HepG2 (cell line): ENCODE measurements around the gene POU2F1. TPM values are rescaled to one million over a fixed set of nuclear protein-coding genes. Genes with fewer than 3 reads are reported as not detected.
"Not testable (repeated sequence)": the region's sequence is repeated elsewhere in the genome, so short reads cannot be mapped to it uniquely, and the experiment has no call there.

Source experiments
- ATAC-seq: fragments of 200-7000 bp; cut with Tn5 transposase; 3 replicates; pipeline ENCODE4 v1.9.1; 2020; ENCODE audit warnings: mild to moderate bottlenecking, moderate library complexity
- BruUV-seq: library from RNA; stranded (reverse); fragments of 400-500 nt; replicated peaks from 2 replicates; lab custom pipeline; 2021; lab: Mats Ljungman, UMichigan
- CTCF ChIA-PET: fragments of 300-600 bp; formaldehyde crosslinking; extraction: SDS; loops from one replicate; lab custom pipeline; 2021; ENCODE audit warnings: low total read pairs, inconsistent platforms, low intra/inter-chr PET ratio; lab: Yijun Ruan, JAX
- POLR2A ChIA-PET: fragments of 350-600 bp; sonication (Branson Sonifier 250); formaldehyde crosslinking; loops from one replicate; lab custom pipeline; 2020; ENCODE audit warnings: antibody characterized with exemption, inconsistent platforms; lab: Yijun Ruan, JAX
- DNase-seq: peaks from one replicate; pipeline ENCODE4 v3.0.0-alpha.2; 2015; ENCODE audit warnings: low spot score
- FAIRE-seq: peaks from 3 replicates; lab custom pipeline; 2011; peaks lifted over from hg19 to GRCh38; lab: Jason Lieb, UNC
- H2AFZ ChIP-seq: one replicate; pipeline ENCODE4 v1.6.1; 2011; ENCODE audit warnings: low read length, inconsistent platforms
- H3K27ac ChIP-seq: fragments of 300-600 bp; 3 replicates; pipeline ENCODE4 v1.8.0; 2011; ENCODE audit warnings: mixed run types, mild to moderate bottlenecking, mixed read lengths, low read length, inconsistent platforms; ENCODE audit not compliant: insufficient read depth; ENCODE audit errors: extremely low read length
- H3K27me3 ChIP-seq, 2 experiments: fragments of 200-600 bp in 1 of 2; 2 replicates in 1 of 2; 3 replicates in 1 of 2; pipeline versions ENCODE4 v1.6.0 to v1.8.0; 2011; ENCODE audit warnings: low read length in 2 of 2, mild to moderate bottlenecking in 2 of 2, moderate library complexity in 2 of 2, inconsistent platforms in 1 of 2; ENCODE audit not compliant: insufficient read depth in 2 of 2, control insufficient read depth in 1 of 2
- H3K36me3 ChIP-seq, 2 experiments: fragments of 200-600 bp in 1 of 2; replicated peaks in 1 of 2; 2 replicates in 1 of 2; 3 replicates in 1 of 2; pipeline versions ENCODE4 v1.5.1 to v1.8.0; 2011; ENCODE audit warnings: low read length in 2 of 2, inconsistent platforms in 1 of 2; ENCODE audit not compliant: insufficient read depth in 2 of 2, control insufficient read depth in 1 of 2
- H3K4me1 ChIP-seq: 2 replicates; pipeline ENCODE4 v1.5.1; 2012; ENCODE audit warnings: low read length, inconsistent platforms; ENCODE audit not compliant: insufficient read depth
- H3K4me2 ChIP-seq: 2 replicates; pipeline ENCODE4 v1.6.0; 2011; ENCODE audit warnings: low read depth, low read length, inconsistent platforms
- H3K4me3 ChIP-seq, 3 experiments: fragments of 200-600 bp in 1 of 3; sonication (generic), shearing (Covaris generic) in 1 of 3; replicated peaks in 1 of 3; 2 replicates each; pipeline ENCODE4 v1.5.1; 2011 to 2016; ENCODE audit warnings: low read length in 3 of 3, inconsistent platforms in 2 of 3, low read depth in 2 of 3, mild to moderate bottlenecking in 2 of 3, control low read depth in 1 of 3, mixed read lengths in 1 of 3; ENCODE audit not compliant: insufficient read depth in 1 of 3
- H3K79me2 ChIP-seq: one replicate; pipeline ENCODE4 v1.6.1; 2011; ENCODE audit warnings: low read length, inconsistent platforms; ENCODE audit not compliant: insufficient read depth
- H3K9ac ChIP-seq: 2 replicates; pipeline ENCODE4 v1.6.0; 2011; ENCODE audit warnings: mild to moderate bottlenecking, low read depth, low read length, inconsistent platforms; ENCODE audit not compliant: insufficient read depth
- H3K9me3 ChIP-seq: 2 replicates; pipeline ENCODE4 v1.5.1; 2012; ENCODE audit warnings: mild to moderate bottlenecking, low read length
- H4K20me1 ChIP-seq: 2 replicates; pipeline ENCODE4 v1.6.0; 2011; ENCODE audit warnings: inconsistent platforms, mild to moderate bottlenecking, low read length, moderate library complexity; ENCODE audit not compliant: insufficient read depth
- CHD4 ChIP-seq: fragments of 200-600 bp; sonication (generic); IDR thresholded peaks from 2 replicates; pipeline ENCODE4 v1.7.0; 2017; ENCODE audit warnings: mild to moderate bottlenecking, low read length, borderline replicate concordance
- GPN1 ChIP-seq: sonication (generic); formaldehyde crosslinking; IDR thresholded peaks from 2 replicates; pipeline ENCODE4 v1.5.1; 2020; ENCODE audit warnings: missing genetic modification reagents, borderline replicate concordance
- MED13 ChIP-seq: sonication (generic); formaldehyde crosslinking; IDR thresholded peaks from 2 replicates; pipeline ENCODE4 v1.5.0; 2020; ENCODE audit warnings: missing genetic modification reagents
- SRSF4 ChIP-seq: fragments of 200-400 bp; formaldehyde crosslinking; IDR thresholded peaks from one replicate; pipeline ENCODE4 v1.6.1; 2018; ENCODE audit warnings: mild to moderate bottlenecking, low read depth, low read length, moderate library complexity; ENCODE audit not compliant: poor library complexity, severe bottlenecking
- TBP ChIP-seq: sonication (generic); formaldehyde crosslinking; IDR thresholded peaks from 2 replicates; pipeline ENCODE4 v1.5.0; 2020; ENCODE audit warnings: missing genetic modification reagents
- THAP11 ChIP-seq: IDR thresholded peaks from 2 replicates; pipeline ENCODE4 v1.6.1; 2016; ENCODE audit warnings: missing biosample characterization, missing genetic modification reagents
- ZNF431 ChIP-seq: sonication (generic); formaldehyde crosslinking; IDR thresholded peaks from 2 replicates; pipeline ENCODE4 v1.9.0; 2022; ENCODE audit warnings: missing genetic modification reagents, low read depth, mild to moderate bottlenecking, borderline replicate concordance
- ZNF782 ChIP-seq: sonication (generic); formaldehyde crosslinking; IDR thresholded peaks from 2 replicates; pipeline ENCODE4 v1.4.0; 2020; ENCODE audit warnings: missing genetic modification reagents, mild to moderate bottlenecking, borderline replicate concordance
- WGBS: methylation state at CpG from one replicate; pipeline ENCODE4 v1.1.6; 2017; ENCODE audit warnings: low lambda C conversion rate; 5-methylcytosine and 5-hydroxymethylcytosine counted together
- in situ Hi-C: cut with HindIII; loops from 2 replicates; pipeline ENCODE4 v1.10.0; 2017; ENCODE audit warnings: low pct_unique_long_range_greater_than_20kb; ENCODE audit not compliant: extremely low pct_ligation_motif_present
- intact Hi-C: fragments of 100-400 bp; cut with micrococcal nuclease; formaldehyde crosslinking; loops from one replicate; pipeline ENCODE4 v1.10.0; 2022; ENCODE audit not compliant: unreplicated experiment
- polyA plus RNA-seq, 8 experiments: library from polyadenylated mRNA; depleted of rRNA in 3 of 8; stranded (reverse) in 7 of 8; unstranded in 1 of 8; fragments of >200 nt; fragmentation: Illumina TruSeq in 4 of 8; extraction: Trizol in 4 of 8; gene quantifications; 2 replicates each; pipeline versions ENCODE4 v1.2.1 to v1.2.3, GENCODE V29; 2011 to 2016; ENCODE audit warnings: low read depth in 4 of 8, missing spikeins in 1 of 8, mixed read lengths in 1 of 8; ENCODE audit not compliant: insufficient read depth in 1 of 8
- total RNA-seq, 5 experiments: library from RNA; depleted of rRNA; stranded (reverse); fragments of >200 nt; fragmentation: Illumina TruSeq; extraction: Trizol; gene quantifications; 2 replicates each; pipeline ENCODE4 v1.2.3, GENCODE V29; 2016; ENCODE audit warnings: low read depth in 1 of 5
- TF ChIP-seq, protein P1 (sequence below): sonication (generic); formaldehyde crosslinking; IDR thresholded peaks from 2 replicates; pipeline ENCODE4 v1.5.1; 2020; ENCODE audit warnings: mild to moderate bottlenecking, missing genetic modification reagents, borderline replicate concordance

POU2F1 gene
- total and polyA plus RNA-seq, 2 of the 13 experiments (the other 11 are each of a cell fraction or from before 2014, with no cell fraction given), result 10.2 to 13.0 TPM

- H3K27ac ChIP-seq, H4K20me1 ChIP-seq, H3K4me3 ChIP-seq, DNase-seq, H3K4me1 ChIP-seq, H3K27me3 ChIP-seq, H3K9ac ChIP-seq, H2AFZ ChIP-seq: not testable (repeated sequence)
- in situ Hi-C loops, result loop anchor here (10.0 kb wide), 1 partner anchor 141 kb away; no protein-coding TSS in a partner anchor
- 10% methylated on average over 5 of the region's 6 CpGs for WGBS
- POLR2A ChIA-PET, result interaction anchor here (1.9 kb wide), 1 partner anchor 15 kb away, joined by 7 read pairs; the partner anchor contains the start of gene POU2F1
- peak; percentile 72; the same call in 1 of the 2 replicates for TF ChIP-seq ZNF782 (CRISPR knock-in tag)
- TF ChIP-seq, all 625 proteins: peak for 1; not testable (repeated sequence) for 624
- FAIRE-seq, H3K9me3 ChIP-seq, intact Hi-C loops, H3K4me2 ChIP-seq, CTCF ChIA-PET, BruUV-seq, H3K79me2 ChIP-seq, H3K36me3 ChIP-seq, ATAC-seq: not testable (repeated sequence)
Observed at GRCh38 chr1:167205306-167206050, 15.2 kb upstream of the POU2F1 start.

- no peak for FAIRE-seq
- no peak for DNase-seq
- Histone ChIP-seq H3K27me3 (peaks cover 0 to 1% of the 10 kb centered on the region in 2 experiments; a peak in 3 of 5 replicates), H3K4me2 (no peak overlapping the region), H3K27ac (no peak overlapping the region), H3K36me3 (no peaks in the 10 kb centered on the region), H4K20me1 (no peaks in the 10 kb centered on the region), H2AFZ (no peak overlapping the region), H3K9me3 (no peaks in the 10 kb centered on the region), H3K4me1 (no peaks in the 10 kb centered on the region), H3K4me3 (no peak overlapping the region), H3K79me2 (no peaks in the 10 kb centered on the region), H3K9ac (no peak overlapping the region)
- 25% methylated on average over 3 of the region's 3 CpGs for WGBS
- in situ Hi-C loops, result loop anchor here (10.0 kb wide), 1 partner anchor 142 kb away; no protein-coding TSS in a partner anchor
- CTCF ChIA-PET, result no interaction called here
- no TSS peak for BruUV-seq
- intact Hi-C loops, result no loop called here
- no peak for ATAC-seq
- POLR2A ChIA-PET, result no interaction called here
- no peak for TF ChIP-seq TBP (CRISPR knock-in tag)
- TF ChIP-seq GPN1, result no peak
- TF ChIP-seq ZNF431 (CRISPR knock-in tag), result no peak
- TF ChIP-seq MED13 (CRISPR knock-in tag), result no peak
- TF ChIP-seq THAP11, result no peak
- no peak for TF ChIP-seq SRSF4
- TF ChIP-seq, protein P1, sequence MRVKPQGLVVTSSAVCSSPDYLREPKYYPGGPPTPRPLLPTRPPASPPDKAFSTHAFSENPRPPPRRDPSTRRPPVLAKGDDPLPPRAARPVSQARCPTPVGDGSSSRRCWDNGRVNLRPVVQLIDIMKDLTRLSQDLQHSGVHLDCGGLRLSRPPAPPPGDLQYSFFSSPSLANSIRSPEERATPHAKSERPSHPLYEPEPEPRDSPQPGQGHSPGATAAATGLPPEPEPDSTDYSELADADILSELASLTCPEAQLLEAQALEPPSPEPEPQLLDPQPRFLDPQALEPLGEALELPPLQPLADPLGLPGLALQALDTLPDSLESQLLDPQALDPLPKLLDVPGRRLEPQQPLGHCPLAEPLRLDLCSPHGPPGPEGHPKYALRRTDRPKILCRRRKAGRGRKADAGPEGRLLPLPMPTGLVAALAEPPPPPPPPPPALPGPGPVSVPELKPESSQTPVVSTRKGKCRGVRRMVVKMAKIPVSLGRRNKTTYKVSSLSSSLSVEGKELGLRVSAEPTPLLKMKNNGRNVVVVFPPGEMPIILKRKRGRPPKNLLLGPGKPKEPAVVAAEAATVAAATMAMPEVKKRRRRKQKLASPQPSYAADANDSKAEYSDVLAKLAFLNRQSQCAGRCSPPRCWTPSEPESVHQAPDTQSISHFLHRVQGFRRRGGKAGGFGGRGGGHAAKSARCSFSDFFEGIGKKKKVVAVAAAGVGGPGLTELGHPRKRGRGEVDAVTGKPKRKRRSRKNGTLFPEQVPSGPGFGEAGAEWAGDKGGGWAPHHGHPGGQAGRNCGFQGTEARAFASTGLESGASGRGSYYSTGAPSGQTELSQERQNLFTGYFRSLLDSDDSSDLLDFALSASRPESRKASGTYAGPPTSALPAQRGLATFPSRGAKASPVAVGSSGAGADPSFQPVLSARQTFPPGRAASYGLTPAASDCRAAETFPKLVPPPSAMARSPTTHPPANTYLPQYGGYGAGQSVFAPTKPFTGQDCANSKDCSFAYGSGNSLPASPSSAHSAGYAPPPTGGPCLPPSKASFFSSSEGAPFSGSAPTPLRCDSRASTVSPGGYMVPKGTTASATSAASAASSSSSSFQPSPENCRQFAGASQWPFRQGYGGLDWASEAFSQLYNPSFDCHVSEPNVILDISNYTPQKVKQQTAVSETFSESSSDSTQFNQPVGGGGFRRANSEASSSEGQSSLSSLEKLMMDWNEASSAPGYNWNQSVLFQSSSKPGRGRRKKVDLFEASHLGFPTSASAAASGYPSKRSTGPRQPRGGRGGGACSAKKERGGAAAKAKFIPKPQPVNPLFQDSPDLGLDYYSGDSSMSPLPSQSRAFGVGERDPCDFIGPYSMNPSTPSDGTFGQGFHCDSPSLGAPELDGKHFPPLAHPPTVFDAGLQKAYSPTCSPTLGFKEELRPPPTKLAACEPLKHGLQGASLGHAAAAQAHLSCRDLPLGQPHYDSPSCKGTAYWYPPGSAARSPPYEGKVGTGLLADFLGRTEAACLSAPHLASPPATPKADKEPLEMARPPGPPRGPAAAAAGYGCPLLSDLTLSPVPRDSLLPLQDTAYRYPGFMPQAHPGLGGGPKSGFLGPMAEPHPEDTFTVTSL (CRISPR knock-in tag), result no peak
- no peak for TF ChIP-seq CHD4
Observed at GRCh38 chr1:167206166-167206835, 14.4 kb upstream of the POU2F1 start.
